Activated CD8-positive, alpha-beta memory T cell treated with anti-CD3 and anti-CD28 coated beads, Interleukin-2, amount 50 U/mL, for 48 hours (primary cell): Measurements from ENCODE around the gene CYP11A1.
A peak's percentile ranks its signal among the peaks of the same experiment; 100 is the strongest.

Experiments used
- DNase-seq: peaks from one replicate; pipeline ENCODE4 v3.0.0-alpha.2; 2020

CYP11A1 gene

GRCh38 chr15:74293021-74293810 lies 74.2 kb downstream of the CYP11A1 start:
- DNase-seq: no peak

GRCh38 chr15:74291101-74292071 lies 76.1 kb downstream of the CYP11A1 start:
- DNase-seq: peak; percentile 96

- DNase-seq: no peak
These were observed 76.8 kb downstream of the CYP11A1 start for GRCh38 chr15:74290645-74291044.

GRCh38 chr15:74289671-74290070 lies 77.8 kb downstream of the CYP11A1 start:
- DNase-seq: no peak
